C1 segment of cervical spinal cord (tissue), 14 donors: ENCODE data around the gene IL9.

Experiments used
- DNase-seq, 14 donors: peaks; one replicate each; lab custom pipeline; 2025; lab: John Stamatoyannopoulos, UW

Gene IL9

DNA sequence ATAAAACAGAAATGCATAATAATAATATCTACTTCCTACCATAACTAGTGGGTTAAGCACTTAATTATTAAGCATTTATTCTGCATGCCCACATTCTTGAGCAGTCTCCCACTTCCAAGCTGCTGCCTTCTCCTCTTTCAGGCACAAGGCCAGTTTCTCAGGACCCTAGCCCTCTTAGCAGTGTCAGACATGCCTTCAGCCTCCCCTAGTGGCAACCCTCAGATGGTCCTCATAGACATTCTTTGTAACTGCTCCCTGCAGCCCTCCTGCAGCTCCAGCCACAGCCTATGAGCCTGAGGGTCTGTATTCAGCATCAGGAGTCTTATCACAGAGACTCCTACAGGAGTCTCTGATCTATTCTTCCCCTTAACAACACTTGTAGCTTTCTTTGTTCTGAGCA, 3.9 kb downstream of the IL9 start:
- DNase-seq, result no peak

DNA sequence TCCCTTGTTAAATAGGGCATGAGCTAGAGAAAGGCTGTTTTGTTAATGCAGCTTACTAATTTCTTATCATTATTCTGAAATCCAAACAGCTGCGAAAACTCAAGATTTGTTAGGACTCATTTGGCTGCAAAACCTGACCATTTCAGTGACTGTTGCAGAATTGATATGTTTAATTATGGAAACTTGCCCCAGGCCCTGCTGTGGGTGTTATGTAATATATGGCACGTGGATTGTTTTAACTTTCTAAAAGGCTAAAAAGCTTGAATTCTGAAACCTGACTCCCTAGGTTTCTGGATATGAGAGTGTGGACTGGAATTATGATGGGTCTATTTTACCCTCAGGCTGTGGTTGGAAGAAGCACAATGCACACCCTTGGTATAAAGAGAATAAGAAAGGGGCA, 4.4 kb downstream of the IL9 start:
- DNase-seq, result no peak

DNA sequence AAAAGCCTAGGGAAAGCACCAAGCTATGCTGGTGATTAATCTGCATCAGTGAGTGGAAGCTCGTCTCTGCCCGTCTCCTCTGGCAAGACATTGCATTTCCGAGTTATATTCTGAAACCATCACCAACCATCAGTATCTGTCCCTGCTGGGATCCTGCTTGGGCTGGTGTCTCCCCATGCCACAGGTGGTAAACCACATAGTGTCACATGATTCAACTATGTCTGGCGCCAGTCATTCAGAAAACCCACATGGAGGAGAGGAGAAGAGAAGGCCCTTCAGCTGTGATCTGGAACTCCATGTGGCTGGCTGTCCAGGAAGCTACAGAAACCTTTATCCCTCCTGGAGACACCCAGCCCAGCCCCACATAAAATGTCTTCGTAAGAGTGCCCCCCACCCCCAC, 4.8 kb downstream of the IL9 start:
- no peak for DNase-seq

DNA sequence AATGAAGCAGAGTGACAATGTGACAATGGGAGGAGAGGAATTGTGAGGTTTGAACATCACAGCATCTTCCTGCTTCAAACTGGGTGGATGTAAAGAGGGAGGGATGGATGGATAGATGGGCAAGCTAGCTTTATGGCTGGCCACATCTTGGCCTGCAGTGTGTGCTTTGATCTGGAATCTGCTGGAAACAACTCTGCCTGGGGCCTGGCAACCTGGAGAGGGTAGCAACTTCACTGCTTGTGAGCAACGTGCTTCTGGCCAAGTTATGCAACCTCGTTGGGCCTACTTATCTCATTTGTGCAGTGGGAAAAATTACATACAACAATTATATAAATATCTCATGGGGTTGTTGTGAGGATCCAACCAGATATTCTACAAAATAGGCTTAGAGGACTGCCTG, 5.3 kb downstream of the IL9 start:
- no peak for DNase-seq

DNA sequence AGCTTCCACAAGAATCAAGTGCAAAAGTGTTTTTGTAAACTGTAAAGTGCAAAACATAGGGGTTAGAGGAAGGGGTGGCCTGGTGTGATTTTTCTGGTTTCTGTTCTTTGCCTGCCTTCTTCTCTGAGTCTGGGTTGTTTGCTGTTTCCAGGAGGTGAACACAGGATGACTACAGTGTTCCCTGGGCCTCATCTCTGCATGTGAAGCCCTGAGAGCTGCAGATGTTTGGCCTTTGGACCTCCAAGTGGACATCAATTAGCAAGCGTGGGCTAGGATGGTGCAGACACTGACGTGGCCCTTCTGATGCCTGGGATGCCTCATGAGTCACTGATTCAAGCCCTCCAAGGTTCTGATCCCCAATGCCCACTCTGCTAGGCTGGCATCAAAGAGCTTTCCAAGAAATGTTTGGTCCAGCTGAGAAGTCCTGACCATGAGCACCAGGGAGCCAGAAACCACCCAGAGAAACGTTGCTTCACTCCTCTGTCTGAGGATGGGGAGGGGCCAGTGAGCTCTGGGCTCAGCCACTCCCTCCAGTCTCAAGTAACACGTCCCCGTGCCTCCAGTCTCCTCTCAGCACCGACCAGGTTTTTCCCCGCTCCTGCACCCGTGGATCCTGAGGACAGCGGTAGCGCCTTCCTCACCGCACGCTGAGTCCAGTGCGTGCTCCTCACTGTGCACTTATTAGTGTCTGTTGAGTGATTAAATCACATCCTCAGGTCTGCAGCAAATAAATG, 7.6 kb downstream of the IL9 start:
- no peak for DNase-seq

DNA sequence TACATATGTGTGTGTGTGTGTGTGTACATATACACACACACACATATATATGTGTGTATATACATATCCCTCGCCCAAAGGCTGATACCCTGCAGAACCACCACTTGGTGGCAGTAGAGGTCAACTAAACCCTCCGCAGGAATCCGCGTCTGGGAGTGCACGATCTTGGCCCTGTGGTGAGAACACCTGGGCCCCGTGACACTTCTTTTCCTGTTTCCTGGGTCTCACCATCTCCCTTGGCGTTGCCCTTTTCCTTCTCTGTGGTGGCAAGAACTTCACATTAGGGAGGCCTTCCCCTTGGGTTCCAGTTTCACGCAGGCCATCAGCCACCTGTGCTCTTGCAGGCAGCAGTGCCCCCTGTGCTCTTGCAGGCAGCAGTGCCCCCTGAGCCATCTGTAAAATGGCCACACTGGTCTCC, 8.2 kb downstream of the IL9 start:
- peak in 7 of 14 donors; percentile 2 to 29 (median 14) for DNase-seq

DNA sequence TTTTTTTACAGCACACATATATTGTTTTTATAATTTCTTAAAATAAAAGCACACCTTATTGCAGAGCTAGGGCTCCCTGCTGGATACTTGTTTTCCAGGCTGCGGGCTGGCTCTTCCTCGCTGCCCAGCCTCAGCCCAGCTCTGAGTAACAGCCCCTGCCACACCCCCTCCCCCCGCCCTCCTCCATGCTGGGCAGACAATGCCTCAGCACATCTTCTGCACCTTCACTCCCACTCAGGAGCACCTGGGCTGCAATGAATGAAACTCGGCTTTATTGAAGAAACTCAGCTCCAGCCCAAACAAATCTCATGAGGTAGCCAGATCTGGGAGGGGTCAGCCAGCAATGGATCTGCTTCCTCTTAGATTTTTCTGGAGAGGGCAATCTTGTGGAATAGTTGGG, 9.5 kb downstream of the IL9 start:
- no peak for DNase-seq

DNA sequence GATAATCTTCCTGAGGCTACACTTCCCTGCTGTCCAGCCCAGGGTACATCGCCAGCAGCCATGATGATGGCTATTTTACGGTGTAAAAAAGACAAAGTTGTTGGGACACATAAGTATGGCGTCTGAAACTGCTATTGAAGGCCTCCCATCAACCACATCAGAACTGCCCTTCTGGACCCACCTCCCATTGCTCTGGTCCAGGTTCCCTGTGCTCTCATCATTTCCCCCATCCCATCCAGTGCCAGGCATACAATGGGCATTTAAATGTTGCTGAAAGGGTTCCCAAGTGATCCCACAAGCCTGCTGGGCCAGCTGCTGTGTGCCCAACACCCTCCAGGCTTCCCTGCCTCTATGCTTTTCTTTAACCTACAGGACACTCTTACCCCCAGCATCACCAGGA, 10.6 kb downstream of the IL9 start:
- DNase-seq, result no peak

GRCh38 chr5:135883441-135883840, 12.2 kb downstream of the IL9 start:
- DNase-seq, result no peak

DNA sequence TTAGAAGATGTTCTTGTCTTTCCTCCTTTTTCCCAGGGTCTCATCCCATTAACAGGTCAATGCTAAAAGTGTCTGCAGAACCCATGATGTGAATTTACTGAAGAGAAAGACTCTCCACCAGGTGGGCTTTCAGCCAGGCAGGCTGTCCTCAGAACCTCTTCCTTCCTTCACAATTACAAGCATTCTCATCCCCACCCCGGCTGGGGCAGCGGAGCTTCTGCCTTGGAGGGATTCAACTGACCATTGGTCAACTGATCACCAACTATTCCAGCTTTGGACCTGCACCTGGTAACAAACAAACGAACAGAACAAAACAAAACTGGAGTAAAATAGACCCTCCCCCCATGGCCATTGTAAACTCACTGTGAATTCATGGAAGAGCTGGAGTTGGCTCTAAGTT, 12.6 kb downstream of the IL9 start:
- DNase-seq, result no peak

- peak in 3 of 14 donors; percentile 16 to 29 (median 26) for DNase-seq
Observed at GRCh38 chr5:135881819-135882218, 13.8 kb downstream of the IL9 start.

DNA sequence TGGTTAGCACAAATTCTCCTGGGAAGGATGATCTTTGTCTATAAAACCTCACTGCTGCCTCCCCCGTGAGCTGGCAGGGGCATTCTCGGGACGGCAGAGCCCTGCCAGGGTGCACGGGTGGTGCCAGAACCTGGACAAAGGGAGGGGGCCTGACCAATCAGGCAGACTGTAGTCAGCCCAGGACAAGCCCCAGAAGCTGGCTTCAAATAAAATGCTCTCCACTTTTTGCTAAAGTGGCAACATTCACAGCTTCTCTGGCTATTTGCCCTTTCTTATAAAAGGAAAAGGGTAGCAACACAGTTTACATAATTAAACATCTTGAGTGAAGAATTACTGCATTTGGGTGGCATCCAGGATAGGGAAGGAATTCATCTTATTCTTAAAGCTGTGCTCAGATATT, 14.4 kb downstream of the IL9 start:
- peak in 8 of 14 donors; percentile 11 to 73 (median 55) for DNase-seq

- DNase-seq, result no peak
Observed at GRCh38 chr5:135880801-135881200, 14.8 kb downstream of the IL9 start.

- DNase-seq, result no peak
Observed at GRCh38 chr5:135880278-135880677, 15.4 kb downstream of the IL9 start.

GRCh38 chr5:135879591-135879990, 16.1 kb downstream of the IL9 start:
- no peak for DNase-seq

- no peak for DNase-seq
Observed at GRCh38 chr5:135878156-135878620, 17.5 kb downstream of the IL9 start.

DNA sequence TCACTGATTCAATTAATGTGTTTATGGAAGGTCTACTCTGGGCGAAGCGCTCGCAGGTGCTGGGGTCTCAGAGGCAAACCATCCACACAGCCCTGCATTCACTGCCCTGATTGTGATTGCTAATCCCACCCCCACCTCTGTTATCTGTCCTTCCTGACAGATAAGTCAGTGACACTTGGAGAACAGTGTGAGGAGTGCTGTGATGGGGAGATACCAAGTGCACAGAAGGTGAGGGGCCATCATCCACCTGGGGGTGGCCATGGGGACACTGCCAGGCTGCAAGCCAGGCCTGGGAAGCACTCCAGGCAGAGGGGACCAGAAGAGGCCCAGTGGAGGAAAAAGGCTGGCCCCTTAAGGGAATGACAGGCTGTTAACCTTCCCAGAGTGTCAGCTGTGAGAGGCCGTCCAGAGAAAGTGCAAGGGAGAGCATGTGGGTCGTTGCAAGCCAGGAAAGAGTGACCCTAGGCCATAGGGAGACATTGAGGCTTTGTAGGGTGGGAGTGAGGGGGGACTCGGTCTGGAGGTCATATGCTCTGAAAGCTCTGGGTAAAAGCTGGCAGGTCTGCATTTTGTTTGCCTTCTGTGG, 18.0 kb downstream of the IL9 start:
- no peak for DNase-seq

DNA sequence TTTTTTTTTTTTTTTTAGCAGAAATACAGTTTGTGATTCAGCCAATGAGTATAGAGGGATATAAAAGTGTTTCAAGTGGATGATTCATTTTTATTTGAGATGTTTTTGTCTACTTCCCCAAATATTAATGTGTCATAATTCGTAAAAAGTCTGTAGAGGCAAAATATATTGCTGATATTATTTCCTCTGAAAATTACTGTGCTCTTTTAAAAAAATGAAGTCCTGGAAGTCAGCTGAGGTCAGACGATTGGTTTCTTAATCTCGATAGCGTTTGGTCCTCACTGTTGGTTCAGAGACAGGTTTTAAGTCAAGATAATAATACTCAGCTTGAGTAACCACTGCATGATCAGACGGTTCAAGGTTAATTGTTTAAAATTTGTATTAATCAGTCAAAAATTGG, 19.5 kb downstream of the IL9 start:
- DNase-seq, result no peak

DNA sequence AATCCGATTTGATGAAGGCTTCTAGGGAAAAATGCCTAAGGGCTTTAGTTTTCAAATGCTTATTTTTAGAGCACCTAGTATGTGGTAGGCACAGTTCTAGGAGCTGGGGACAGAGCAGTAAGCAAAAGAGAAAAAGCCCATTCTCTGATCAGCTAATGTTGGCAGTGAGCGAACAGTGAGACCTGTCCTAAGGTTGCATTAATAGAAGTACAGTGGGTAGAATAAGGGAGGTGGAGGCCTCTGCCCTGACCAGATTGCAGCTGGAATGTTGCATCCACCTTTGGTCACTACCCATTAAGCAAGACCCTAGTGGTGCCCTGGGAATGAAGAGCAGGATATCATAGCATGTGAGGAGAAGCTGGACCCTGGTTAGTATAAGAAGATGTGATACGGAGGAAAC, 20.1 kb downstream of the IL9 start:
- no peak for DNase-seq

DNA sequence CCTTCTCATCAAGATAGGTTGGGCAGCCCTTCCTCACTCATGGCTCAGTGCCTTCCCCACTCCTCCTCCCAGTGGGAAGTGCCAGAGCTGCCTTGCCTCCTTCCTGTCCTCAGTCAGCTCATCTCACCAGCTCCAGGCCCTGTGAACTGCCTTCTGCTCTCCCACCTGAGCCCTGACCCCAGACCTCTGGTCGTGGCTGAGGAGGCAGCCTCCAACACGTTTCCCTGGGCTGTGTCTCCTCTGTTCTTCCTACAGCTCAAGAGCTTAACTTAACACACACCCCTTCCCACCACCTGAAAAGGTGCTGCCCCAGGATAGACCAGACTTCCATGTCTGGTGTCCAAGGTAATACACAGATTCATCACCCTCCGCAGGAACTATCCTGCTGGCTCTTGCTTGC, 21.2 kb downstream of the IL9 start:
- DNase-seq, result no peak

DNA sequence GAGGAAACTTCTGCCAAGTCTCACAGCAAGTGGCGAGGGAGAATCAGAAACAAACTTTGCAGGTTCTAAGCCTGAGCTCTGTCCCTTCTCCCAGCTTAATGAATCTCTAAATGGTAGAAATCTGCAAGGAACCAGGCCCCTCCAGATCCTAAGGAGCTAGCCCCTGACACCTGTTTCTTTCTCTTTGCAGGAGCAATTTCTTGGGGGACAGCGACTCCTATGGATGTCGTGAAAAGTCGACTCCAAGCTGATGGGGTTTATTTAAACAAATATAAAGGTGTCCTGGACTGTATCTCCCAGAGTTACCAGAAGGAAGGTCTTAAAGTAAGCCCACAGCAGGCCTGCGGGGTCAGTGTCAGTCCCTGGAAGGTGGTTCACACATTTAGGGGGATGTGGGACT, 21.8 kb downstream of the IL9 start:
- no peak for DNase-seq

GRCh38 chr5:135871268-135871915, 24.2 kb downstream of the IL9 start:
- no peak for DNase-seq

DNA sequence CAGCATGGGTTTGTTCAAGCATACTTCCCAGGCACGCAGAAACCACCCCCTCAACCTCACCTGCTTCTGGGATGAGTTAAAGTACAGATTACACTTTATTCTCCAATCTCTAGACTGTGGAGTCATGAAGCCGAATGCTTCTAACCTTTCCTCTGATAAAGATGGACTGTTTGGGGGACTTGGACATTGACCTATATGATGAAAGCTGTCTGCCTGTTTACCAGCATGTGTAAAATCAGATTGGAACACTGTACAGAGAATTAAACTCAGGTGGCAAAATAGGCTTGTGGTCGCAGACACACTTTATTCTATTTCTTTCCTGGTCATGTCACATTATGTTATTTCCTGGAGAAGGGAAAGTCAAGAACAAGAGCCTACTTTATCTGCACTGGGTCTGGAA, 25.7 kb downstream of the IL9 start:
- no peak for DNase-seq
